H1 (cell line): ENCODE measurements around the gene GLTP. TPM values are rescaled to one million over a fixed set of nuclear protein-coding genes. Genes with fewer than 3 reads are reported as not detected.

Experiments used
- CTCF ChIA-PET: fragments of 300-600 bp; sonication (Branson Sonifier 250); formaldehyde crosslinking; loops from one replicate; lab custom pipeline; 2021; ENCODE audit not compliant: partially characterized antibody; lab: Charles Lee
- POLR2A ChIA-PET: fragments of 300-600 bp; sonication (Branson Sonifier 250); formaldehyde crosslinking; loops from one replicate; lab custom pipeline; 2021; ENCODE audit warnings: inconsistent platforms; ENCODE audit not compliant: partially characterized antibody; lab: Charles Lee
- DNase-seq, 2 experiments: peaks; one replicate each; pipeline versions ENCODE4 v3.0.0 to v3.0.0-alpha.2; 2010 to 2022; ENCODE audit warnings: low spot score in 2 of 2, low read depth in 1 of 2, mixed read lengths in 1 of 2
- FAIRE-seq: peaks from 2 replicates; lab custom pipeline; 2011; peaks lifted over from hg19 to GRCh38; lab: Jason Lieb, UNC
- H2AFZ ChIP-seq: 2 replicates; pipeline ENCODE4 v1.8.1; 2012; ENCODE audit warnings: low read length, inconsistent platforms
- H2AK5ac ChIP-seq: 2 replicates; pipeline ENCODE4 v1.6.1; 2013; ENCODE audit warnings: low read depth, low read length
- H2BK120ac ChIP-seq: replicated peaks from 2 replicates; pipeline ENCODE3; 2013; ENCODE audit warnings: low read depth, low read length, inconsistent platforms
- H2BK12ac ChIP-seq: 2 replicates; pipeline ENCODE4 v1.6.1; 2013; ENCODE audit warnings: low read depth, low read length
- H2BK15ac ChIP-seq: 2 replicates; pipeline ENCODE4 v1.6.1; 2013; ENCODE audit warnings: low read length
- H2BK20ac ChIP-seq: 2 replicates; pipeline ENCODE4 v1.6.1; 2013; ENCODE audit warnings: low read length
- H2BK5ac ChIP-seq: 2 replicates; pipeline ENCODE4 v1.6.1; 2013; ENCODE audit warnings: low read depth, low read length
- H3K14ac ChIP-seq: 2 replicates; pipeline ENCODE4 v1.6.1; 2013; ENCODE audit warnings: inconsistent platforms; ENCODE audit not compliant: insufficient read length
- H3K18ac ChIP-seq: 2 replicates; pipeline ENCODE4 v1.6.1; 2013; ENCODE audit warnings: low read length; ENCODE audit errors: extremely low read depth
- H3K23ac ChIP-seq: 2 replicates; pipeline ENCODE4 v1.6.1; 2013; ENCODE audit warnings: inconsistent platforms; ENCODE audit not compliant: insufficient read length
- H3K23me2 ChIP-seq: 2 replicates; pipeline ENCODE4 v1.6.1; 2013; ENCODE audit warnings: low read depth, low read length
- H3K27ac ChIP-seq: 2 replicates; pipeline ENCODE4 v1.6.1; 2011; ENCODE audit warnings: low read depth, low read length, inconsistent platforms
- H3K27me3 ChIP-seq, 4 experiments: replicated peaks in 1 of 4; 1 replicate in 1 of 4; 2 replicates in 3 of 4; pipeline versions ENCODE4 v1.6.1 to v1.8.1; 2011 to 2013; ENCODE audit warnings: low read length in 3 of 4, mild to moderate bottlenecking in 3 of 4, inconsistent platforms in 2 of 4, mixed read lengths in 2 of 4, moderate library complexity in 1 of 4; ENCODE audit not compliant: control insufficient read depth in 3 of 4, insufficient read depth in 3 of 4; ENCODE audit errors: extremely low read depth in 1 of 4
- H3K36me3 ChIP-seq, 4 experiments: 2 replicates each; pipeline versions ENCODE4 v1.6.1 to v1.8.1; 2011 to 2013; ENCODE audit warnings: mild to moderate bottlenecking in 4 of 4, low read length in 3 of 4, moderate library complexity in 2 of 4, control low read depth in 1 of 4, inconsistent platforms in 1 of 4; ENCODE audit not compliant: insufficient read depth in 4 of 4, control insufficient read depth in 2 of 4
- H3K4ac ChIP-seq: replicated peaks from 2 replicates; pipeline ENCODE3; 2013; ENCODE audit warnings: low read length, low read depth, mixed read lengths, inconsistent platforms; ENCODE audit not compliant: insufficient read length
- H3K4me1 ChIP-seq, 4 experiments: replicated peaks in 1 of 4; 1 replicate in 1 of 4; 2 replicates in 3 of 4; pipeline versions ENCODE4 v1.6.1 to v1.8.1; 2011 to 2013; ENCODE audit warnings: low read length in 3 of 4, inconsistent platforms in 2 of 4, mixed read lengths in 1 of 4; ENCODE audit not compliant: insufficient read depth in 4 of 4, control insufficient read depth in 3 of 4
- H3K4me2 ChIP-seq, 2 experiments: 2 replicates each; pipeline versions ENCODE4 v1.6.1 to v1.8.1; 2011 to 2013; ENCODE audit warnings: low read depth in 2 of 2, low read length in 2 of 2, control low read depth in 1 of 2, inconsistent platforms in 1 of 2, mild to moderate bottlenecking in 1 of 2; ENCODE audit not compliant: insufficient read depth in 1 of 2
- H3K4me3 ChIP-seq, 4 experiments: fragments of 200-600, 300-600 bp in 1 of 4; sonication (generic), shearing (Covaris generic), sonication (Bioruptor Twin) in 1 of 4; 2 replicates each; pipeline versions ENCODE4 v1.5.1 to v1.8.1; 2011 to 2016; ENCODE audit warnings: low read length in 4 of 4, low read depth in 3 of 4, control low read depth in 2 of 4, inconsistent platforms in 2 of 4, mild to moderate bottlenecking in 2 of 4, mixed read lengths in 1 of 4, moderate library complexity in 1 of 4; ENCODE audit not compliant: insufficient read depth in 2 of 4; ENCODE audit errors: extremely low read depth in 1 of 4
- H3K56ac ChIP-seq: replicated peaks from 2 replicates; pipeline ENCODE3; 2013; ENCODE audit warnings: low read depth, mild to moderate bottlenecking, mixed read lengths, low read length, inconsistent platforms; ENCODE audit not compliant: insufficient read length
- H3K79me1 ChIP-seq: 2 replicates; pipeline ENCODE4 v1.6.1; 2013; ENCODE audit warnings: low read depth, low read length, control low read depth
- H3K79me2 ChIP-seq, 2 experiments: 2 replicates each; pipeline versions ENCODE4 v1.6.1 to v1.8.1; 2012 to 2013; ENCODE audit warnings: low read length in 2 of 2, mild to moderate bottlenecking in 2 of 2, inconsistent platforms in 1 of 2; ENCODE audit not compliant: insufficient read depth in 2 of 2, control insufficient read depth in 1 of 2
- H3K9ac ChIP-seq, 4 experiments: replicated peaks in 1 of 4; 1 replicate in 1 of 4; 2 replicates in 3 of 4; pipeline versions ENCODE4 v1.6.1 to v1.8.1; 2011 to 2013; ENCODE audit warnings: low read depth in 3 of 4, low read length in 3 of 4, control low read depth in 2 of 4, mild to moderate bottlenecking in 2 of 4, moderate library complexity in 2 of 4, inconsistent platforms in 1 of 4; ENCODE audit errors: extremely low read depth in 1 of 4
- H3K9me3 ChIP-seq, 2 experiments: 2 replicates each; pipeline versions ENCODE4 v1.6.1 to v1.8.1; 2012 to 2013; ENCODE audit warnings: mild to moderate bottlenecking in 2 of 2, moderate library complexity in 2 of 2, control low read depth in 1 of 2, inconsistent platforms in 1 of 2, low read depth in 1 of 2, low read length in 1 of 2, mixed read lengths in 1 of 2; ENCODE audit not compliant: insufficient read depth in 2 of 2
- H4K20me1 ChIP-seq, 2 experiments: replicated peaks in 1 of 2; 2 replicates each; pipeline versions ENCODE3 to v1.8.1; 2011 to 2013; ENCODE audit warnings: inconsistent platforms in 2 of 2, low read length in 2 of 2, mild to moderate bottlenecking in 1 of 2; ENCODE audit not compliant: insufficient read depth in 2 of 2, control insufficient read depth in 1 of 2
- H4K5ac ChIP-seq: 2 replicates; pipeline ENCODE4 v1.6.1; 2013; ENCODE audit warnings: low read length, low read depth, mixed read lengths, inconsistent platforms; ENCODE audit not compliant: insufficient read length
- H4K8ac ChIP-seq: 2 replicates; pipeline ENCODE4 v1.8.0; 2013; ENCODE audit warnings: mild to moderate bottlenecking, moderate library complexity, low read length, inconsistent platforms; ENCODE audit not compliant: insufficient read depth; ENCODE audit errors: extremely low read depth
- H4K91ac ChIP-seq: replicated peaks from 2 replicates; pipeline ENCODE3; 2013; ENCODE audit warnings: low read length, mixed read lengths, inconsistent platforms; ENCODE audit not compliant: insufficient read length
- ATF3 ChIP-seq: IDR thresholded peaks from 2 replicates; pipeline ENCODE4 v1.6.1; 2011; ENCODE audit warnings: low read depth, mild to moderate bottlenecking, low read length; ENCODE audit not compliant: insufficient read depth
- CBX8 ChIP-seq: fragments of 300-800, 300-1000 bp; sonication (generic); IDR thresholded peaks from 2 replicates; pipeline ENCODE4 v1.7.1; 2016; ENCODE audit warnings: low read depth, low read length, borderline replicate concordance
- CTBP2 ChIP-seq: IDR thresholded peaks from 2 replicates; pipeline ENCODE4 v1.7.0; 2011; ENCODE audit warnings: borderline replicate concordance, mild to moderate bottlenecking, moderate library complexity, mixed read lengths, low read length; ENCODE audit not compliant: insufficient read depth, insufficient read length
- EP300 ChIP-seq, 2 experiments: IDR thresholded peaks; 1 replicate in 1 of 2; 2 replicates in 1 of 2; pipeline ENCODE4 v1.6.1; 2011 to 2012; ENCODE audit warnings: low read depth in 2 of 2, low read length in 2 of 2, mild to moderate bottlenecking in 2 of 2, borderline replicate concordance in 1 of 2, inconsistent platforms in 1 of 2, moderate library complexity in 1 of 2
- EZH2 ChIP-seq: fragments of 200-600 bp; sonication (generic); IDR thresholded peaks from 2 replicates; pipeline ENCODE4 v1.7.1; 2012; ENCODE audit warnings: low read depth, mild to moderate bottlenecking, moderate library complexity, low read length, inconsistent platforms; ENCODE audit not compliant: severe bottlenecking
- FOSL1 ChIP-seq: IDR thresholded peaks from 2 replicates; pipeline ENCODE4 v1.6.1; 2011; ENCODE audit warnings: mild to moderate bottlenecking, low read depth, low read length, moderate library complexity; ENCODE audit not compliant: insufficient read depth
- KDM1A ChIP-seq: fragments of 200-600, 300-600 bp; sonication (generic); IDR thresholded peaks from 2 replicates; pipeline ENCODE4 v1.7.1; 2016; ENCODE audit warnings: mild to moderate bottlenecking, low read length, borderline replicate concordance
- KDM5A ChIP-seq: fragments of 200-600 bp; IDR thresholded peaks from 2 replicates; pipeline ENCODE4 v1.7.1; 2012; ENCODE audit warnings: mild to moderate bottlenecking, low read length, inconsistent platforms, mixed read lengths
- POLR2AphosphoS5 ChIP-seq: IDR thresholded peaks from 2 replicates; pipeline ENCODE4 v1.6.1; 2011; ENCODE audit warnings: low read depth, low read length
- polyA plus RNA-seq, 7 experiments: library from polyadenylated mRNA; depleted of rRNA in 3 of 7; stranded (reverse) in 5 of 7; unstranded in 2 of 7; fragments of >200 nt in 5 of 7; fragments of 200-250 nt in 2 of 7; gene quantifications; 1 replicate in 5 of 7; 2 replicates in 1 of 7; 4 replicates in 1 of 7; pipeline versions ENCODE4 v1.2.1 to v1.2.3, GENCODE V29; 2011 to 2013; ENCODE audit warnings: missing spikeins in 2 of 7, mixed read lengths in 2 of 7
- total RNA-seq: library from RNA; stranded (reverse); fragmentation: NEBNext Ultra II Directional; extraction: Animal tissue kit (Norgen Biotek cat#: 25700); gene quantifications from 2 replicates; pipeline ENCODE4 v1.2.1, GENCODE V29; 2021

GLTP gene
- total and polyA plus RNA-seq, 2 of the 8 experiments (the other 6 are each of a cell fraction or from before 2014, with no cell fraction given) = 9.8 to 26.1 TPM

- Histone ChIP-seq H2BK5ac (no peak overlapping the region), H3K14ac (no peak overlapping the region), H3K56ac (no peak overlapping the region), H3K9ac (no peak overlapping the region), H3K23me2 (no peaks in the 10 kb centered on the region), H4K5ac (no peak overlapping the region), H3K18ac (no peak overlapping the region; the same call in 1 of the 2 replicates), H2AFZ (no peak overlapping the region), H4K20me1 (no peaks in the 10 kb centered on the region), H3K79me2 (no peaks in the 10 kb centered on the region), H2BK15ac (0 out of 2 replicates have a peak overlapping the region, but pooled peaks have one; percentile 46), H4K91ac (no peak overlapping the region), H3K4me1 (peaks cover 0 to 7% (median 4%) of the 10 kb centered on the region in 4 experiments; a peak in 5 of 7 replicates), H3K27ac (no peak overlapping the region), H2BK120ac (no peak overlapping the region), H2BK20ac (0 out of 2 replicates have a peak overlapping the region, but pooled peaks have one; percentile 15), H3K4me2 (no peak overlapping the region), H4K8ac (no peak overlapping the region), H3K4ac (peak overlapping the region; percentile 13), H3K36me3 (no peaks in the 10 kb centered on the region), H3K9me3 (no peaks in the 10 kb centered on the region), H3K23ac (no peak overlapping the region), H3K4me3 (no peak overlapping the region), H3K27me3 (no peaks in the 10 kb centered on the region), H2BK12ac (peak overlapping the region; percentile 63; the same call in 1 of the 2 replicates), H3K79me1 (no peaks in the 10 kb centered on the region), H2AK5ac (no peak overlapping the region; the same call in 1 of the 2 replicates)
- CTCF ChIA-PET = interaction anchor here (0.6 to 2.0 kb wide), 6 partner anchors 13 to 348 kb away, joined by 3 to 8 read pairs (median 3); no protein-coding TSS in a partner anchor
- TF ChIP-seq FOSL1 (no peak), KDM1A (no peak), CBX8 (no peak), KDM5A (no peak), POLR2AphosphoS5 (no peak), ATF3 (no peak), EP300 (IDR thresholded peaks at IDR 0.05; ENCODE audit: borderline replicate concordance in 1 of 2, low read depth in 2 of 2, low read length in 2 of 2) (no peak), EZH2 (no peak), CTBP2 (no peak)
- POLR2A ChIA-PET = no interaction called here
- FAIRE-seq = no peak
- no peak for DNase-seq
These were observed 58.4 kb downstream of the GLTP start for GRCh38 chr12:109821968-109822367.
